ENCODE results near the gene PRSS1.
"Not testable (repeated sequence)": the region's sequence is repeated elsewhere in the genome, so short reads cannot be mapped to it uniquely, and the experiment has no call there.

PRSS1 gene

DNA sequence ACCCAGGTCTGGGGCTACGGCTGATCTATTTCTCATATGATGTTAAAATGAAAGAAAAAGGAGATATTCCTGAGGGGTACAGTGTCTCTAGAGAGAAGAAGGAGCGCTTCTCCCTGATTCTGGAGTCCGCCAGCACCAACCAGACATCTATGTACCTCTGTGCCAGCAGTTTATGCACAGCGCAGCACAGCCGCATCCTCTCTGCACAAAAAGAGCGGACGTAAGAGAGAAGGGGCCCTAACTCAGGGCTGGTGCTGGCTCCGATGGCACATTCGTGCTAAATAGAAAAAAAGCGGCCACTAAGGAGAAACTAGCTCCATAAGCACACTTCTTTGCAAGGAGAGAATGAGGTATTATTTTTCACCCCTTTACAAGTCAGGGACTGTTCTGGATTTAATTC, 28.3 kb upstream of the PRSS1 start:
- CTCF ChIA-PET: interaction anchor here (1.0 kb wide), 1 partner anchor 8 kb away, joined by 4 read pairs; no protein-coding TSS in a partner anchor
- POLR2A ChIA-PET: no interaction called here
- no peak for DNase-seq (ENCODE audit: extremely low spot score)
- TF ChIP-seq, protein P1, sequence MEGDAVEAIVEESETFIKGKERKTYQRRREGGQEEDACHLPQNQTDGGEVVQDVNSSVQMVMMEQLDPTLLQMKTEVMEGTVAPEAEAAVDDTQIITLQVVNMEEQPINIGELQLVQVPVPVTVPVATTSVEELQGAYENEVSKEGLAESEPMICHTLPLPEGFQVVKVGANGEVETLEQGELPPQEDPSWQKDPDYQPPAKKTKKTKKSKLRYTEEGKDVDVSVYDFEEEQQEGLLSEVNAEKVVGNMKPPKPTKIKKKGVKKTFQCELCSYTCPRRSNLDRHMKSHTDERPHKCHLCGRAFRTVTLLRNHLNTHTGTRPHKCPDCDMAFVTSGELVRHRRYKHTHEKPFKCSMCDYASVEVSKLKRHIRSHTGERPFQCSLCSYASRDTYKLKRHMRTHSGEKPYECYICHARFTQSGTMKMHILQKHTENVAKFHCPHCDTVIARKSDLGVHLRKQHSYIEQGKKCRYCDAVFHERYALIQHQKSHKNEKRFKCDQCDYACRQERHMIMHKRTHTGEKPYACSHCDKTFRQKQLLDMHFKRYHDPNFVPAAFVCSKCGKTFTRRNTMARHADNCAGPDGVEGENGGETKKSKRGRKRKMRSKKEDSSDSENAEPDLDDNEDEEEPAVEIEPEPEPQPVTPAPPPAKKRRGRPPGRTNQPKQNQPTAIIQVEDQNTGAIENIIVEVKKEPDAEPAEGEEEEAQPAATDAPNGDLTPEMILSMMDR (IDR thresholded peaks at IDR 0.05; ENCODE audit: control extremely low read depth, extremely low read depth, low read depth, missing control alignments): no peak

DNA sequence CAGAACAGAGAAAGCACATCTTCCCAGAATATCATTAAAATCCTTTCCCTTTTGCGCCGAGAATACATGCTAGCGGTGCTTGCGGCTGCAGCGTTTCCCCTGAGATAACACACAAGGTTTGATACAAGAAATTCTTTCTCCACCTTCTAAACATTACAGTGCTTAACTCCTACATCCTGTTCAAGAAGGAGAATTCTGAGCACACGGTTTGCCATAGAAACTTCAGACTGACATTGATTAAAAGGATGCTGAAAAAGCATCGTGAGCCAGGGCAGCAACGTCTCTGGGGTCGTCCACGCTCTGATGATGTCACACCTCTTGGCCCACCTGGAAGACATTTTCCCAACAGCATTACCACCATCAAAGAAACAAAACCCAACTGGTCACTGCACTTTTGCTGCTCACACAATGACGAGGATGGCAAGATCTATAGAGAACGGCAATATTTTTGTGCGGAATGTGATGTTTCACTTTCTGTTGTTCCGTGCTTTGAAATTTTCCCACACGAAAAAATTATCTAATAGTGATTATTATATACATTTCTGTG, 27.0 kb upstream of the PRSS1 start:
- TF ChIP-seq, protein P1 (IDR thresholded peaks at IDR 0.05; ENCODE audit: control extremely low read depth, extremely low read depth, low read depth, missing control alignments): no peak
- DNase-seq (ENCODE audit: extremely low spot score): no peak
- POLR2A ChIA-PET: no interaction called here
- CTCF ChIA-PET: no interaction called here

DNA sequence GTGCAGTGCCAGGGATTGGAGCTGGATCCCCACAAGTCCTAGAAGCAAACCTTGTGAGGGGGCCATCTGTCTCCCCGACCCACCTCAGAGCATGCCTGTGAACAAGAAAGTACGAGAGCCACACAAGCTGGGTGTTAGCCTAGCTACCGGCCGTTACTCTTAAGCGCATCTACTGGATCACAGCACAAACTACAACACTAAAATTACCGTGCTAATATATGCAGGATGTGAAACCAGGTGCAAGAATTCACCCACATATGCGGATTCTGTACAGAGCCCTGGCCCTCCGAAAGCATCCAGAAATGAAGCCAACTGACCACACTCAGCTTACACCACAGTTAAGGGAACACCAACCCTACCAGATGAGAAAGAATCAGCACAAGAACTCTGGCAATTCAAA, 16.0 kb upstream of the PRSS1 start:
- CTCF ChIA-PET: interaction anchor here (1.0 to 2.0 kb wide), 4 partner anchors 19 to 198 kb away, joined by 3 to 9 read pairs (median 3); no protein-coding TSS in a partner anchor
- no peak for DNase-seq (ENCODE audit: extremely low spot score)
- TF ChIP-seq, protein P1 (IDR thresholded peaks at IDR 0.05; ENCODE audit: control extremely low read depth, extremely low read depth, low read depth, missing control alignments): no peak
- POLR2A ChIA-PET: no interaction called here

DNA sequence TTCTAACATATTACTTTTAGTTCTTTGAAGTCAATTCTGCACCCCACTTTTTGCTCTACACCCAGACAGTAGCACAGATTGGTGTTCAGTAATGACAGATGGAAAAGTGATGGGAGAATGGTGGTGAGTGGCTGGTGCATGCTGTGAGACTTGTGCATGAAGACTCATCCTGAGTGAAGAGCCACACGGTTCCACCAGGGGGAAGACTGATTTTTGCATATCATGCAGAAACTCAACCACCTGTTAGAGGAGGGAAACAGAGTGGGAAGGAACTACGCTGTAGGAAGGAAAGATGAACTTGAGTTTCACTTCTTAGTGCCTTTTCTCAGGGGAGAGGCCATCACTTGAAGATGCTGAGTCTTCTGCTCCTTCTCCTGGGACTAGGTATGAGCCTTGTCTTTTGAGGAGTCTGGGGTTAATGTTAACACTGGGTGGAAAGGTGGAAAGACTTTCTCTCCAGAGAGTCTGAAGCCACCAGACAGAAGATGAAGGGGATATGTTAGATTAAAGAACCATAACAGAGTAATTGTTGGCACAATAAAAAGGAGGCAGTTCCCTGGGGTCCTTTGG, 9.3 kb upstream of the PRSS1 start:
- CTCF ChIA-PET: interaction anchor here (0.8 to 2.7 kb wide), 5 partner anchors 8 to 43 kb away, joined by 3 to 10 read pairs (median 3); no protein-coding TSS in a partner anchor
- POLR2A ChIA-PET: no interaction called here
- TF ChIP-seq, protein P1 (IDR thresholded peaks at IDR 0.05; ENCODE audit: control extremely low read depth, extremely low read depth, low read depth, missing control alignments): peak; percentile 12
- DNase-seq (ENCODE audit: extremely low spot score): no peak

DNA sequence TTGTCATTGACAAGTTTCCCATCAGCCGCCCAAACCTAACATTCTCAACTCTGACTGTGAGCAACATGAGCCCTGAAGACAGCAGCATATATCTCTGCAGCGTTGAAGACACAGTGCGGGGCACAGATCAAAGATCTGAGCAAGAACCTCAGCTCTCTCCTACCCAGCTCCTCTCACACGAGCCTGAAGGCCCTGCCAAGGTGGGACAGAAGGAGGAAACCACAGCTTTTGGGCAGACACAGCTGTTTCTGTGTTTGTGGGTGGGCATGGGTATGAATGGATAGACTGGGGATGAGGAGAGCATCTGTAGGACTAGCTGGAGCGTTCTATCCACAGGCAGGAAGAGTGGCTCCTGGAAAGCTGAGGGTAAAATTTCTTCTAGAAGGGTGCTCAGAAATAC, 8.5 kb upstream of the PRSS1 start:
- POLR2A ChIA-PET: interaction anchor here (0.6 kb wide), 1 partner anchor 25 kb away, joined by 3 read pairs; no protein-coding TSS in a partner anchor
- CTCF ChIA-PET: interaction anchor here (0.7 to 2.7 kb wide), 6 partner anchors 9 to 106 kb away, joined by 3 to 10 read pairs (median 4); no protein-coding TSS in a partner anchor
- TF ChIP-seq, protein P1 (IDR thresholded peaks at IDR 0.05; ENCODE audit: control extremely low read depth, extremely low read depth, low read depth, missing control alignments): no peak
- no peak for DNase-seq (ENCODE audit: extremely low spot score)

DNA sequence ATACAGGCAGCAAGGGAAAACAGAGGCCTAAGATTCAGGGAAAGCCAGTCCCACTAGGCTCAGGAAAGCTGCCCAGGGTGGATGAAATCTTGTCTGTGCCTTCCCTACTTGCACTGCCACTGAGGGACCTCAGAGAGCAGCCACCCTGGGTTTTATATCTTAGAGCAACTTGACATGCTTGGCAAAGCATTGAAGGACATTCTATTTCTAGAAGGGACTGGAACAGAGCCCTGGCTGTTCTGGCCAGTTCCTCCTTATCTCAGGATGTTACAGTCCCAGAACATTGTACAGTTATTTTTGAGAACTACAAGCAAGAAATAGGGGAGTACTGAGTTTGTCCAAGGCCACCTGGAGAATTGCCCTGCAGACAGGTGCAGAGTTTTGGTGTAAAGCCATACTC, 7.3 kb upstream of the PRSS1 start:
- POLR2A ChIA-PET; DNase-seq (ENCODE audit: extremely low spot score): not testable (repeated sequence)
- CTCF ChIA-PET: interaction anchor here (2.0 to 2.7 kb wide), 2 partner anchors 41 to 69 kb away, joined by 7 to 10 read pairs; no protein-coding TSS in a partner anchor

DNA sequence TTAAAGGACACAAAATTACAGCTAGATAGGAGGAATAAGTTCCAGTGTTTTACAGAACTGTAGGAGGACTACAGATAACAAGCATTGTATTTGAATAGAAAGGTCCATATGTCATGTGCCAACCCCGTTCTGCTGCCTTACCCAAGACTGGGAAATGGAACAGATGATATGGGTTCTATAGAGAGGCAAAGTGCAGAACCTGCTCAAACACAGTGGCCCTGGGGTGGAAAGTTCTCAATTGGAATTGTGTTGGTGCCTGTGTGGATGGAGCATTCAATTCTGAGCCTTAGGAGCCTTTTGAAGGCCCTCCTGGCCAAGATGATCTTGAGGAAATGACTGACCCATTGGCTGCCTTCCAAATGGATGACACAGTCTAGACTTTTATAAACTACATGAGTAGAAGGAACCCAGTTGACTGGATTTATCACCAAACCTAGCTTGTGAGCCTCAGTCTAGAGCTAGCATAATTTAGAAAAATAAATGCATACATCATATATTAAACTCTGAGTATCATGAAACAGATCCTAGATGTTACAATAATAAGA, 4.1 kb upstream of the PRSS1 start:
- ChIA-PET CTCF (interaction anchor here (2.1 kb wide), 1 partner anchor 9 kb away, joined by 4 read pairs; no protein-coding TSS in a partner anchor), POLR2A (no interaction called here)
- no peak for DNase-seq (ENCODE audit: extremely low spot score)
- TF ChIP-seq, protein P1 (IDR thresholded peaks at IDR 0.05; ENCODE audit: control extremely low read depth, extremely low read depth, low read depth, missing control alignments): no peak

All from GM10248 (cell line).